Endothelial cell of umbilical vein (primary cell): ENCODE data around the gene NMT2. TPM values are rescaled to one million over a fixed set of nuclear protein-coding genes. Genes with fewer than 3 reads are reported as not detected.

Experiments used
- BruUV-seq: library from RNA; stranded (reverse); fragments of 400-500 nt; replicated peaks from 2 replicates; lab custom pipeline; 2021; lab: Mats Ljungman, UMichigan
- CTCF ChIA-PET: fragments of 300-600, 350-600 bp; sonication (Branson Sonifier 250); formaldehyde crosslinking; loops from one replicate; lab custom pipeline; 2021; ENCODE audit warnings: antibody characterized with exemption, inconsistent platforms; lab: Charles Lee
- POLR2A ChIA-PET: fragments of 300-600, 350-600 bp; sonication (Branson Sonifier 250); formaldehyde crosslinking; loops from one replicate; lab custom pipeline; 2021; ENCODE audit warnings: antibody characterized with exemption, inconsistent platforms; lab: Charles Lee
- DNase-seq: peaks from one replicate; pipeline ENCODE4 v3.0.0-alpha.2; 2011; ENCODE audit warnings: low read depth, low spot score
- FAIRE-seq: peaks from 2 replicates; lab custom pipeline; 2011; peaks lifted over from hg19 to GRCh38; lab: Jason Lieb, UNC
- H2AFZ ChIP-seq: 2 replicates; pipeline ENCODE4 v1.6.0; 2012; ENCODE audit warnings: low read depth, low read length, control low read depth, inconsistent platforms
- H3K27ac ChIP-seq: 2 replicates; pipeline ENCODE4 v1.5.1; 2011; ENCODE audit warnings: low read depth, mild to moderate bottlenecking, control low read depth, low read length, moderate library complexity; ENCODE audit not compliant: insufficient read depth
- H3K27me3 ChIP-seq, 2 experiments: 2 replicates each; pipeline versions ENCODE4 v1.6.0 to v1.6.1; 2011; ENCODE audit warnings: low read length in 2 of 2, mixed read lengths in 1 of 2; ENCODE audit not compliant: control insufficient read depth in 2 of 2, insufficient read depth in 2 of 2
- H3K36me3 ChIP-seq, 2 experiments: 2 replicates in 1 of 2; 3 replicates in 1 of 2; pipeline ENCODE4 v1.5.1; 2011; ENCODE audit warnings: low read length in 2 of 2, mild to moderate bottlenecking in 1 of 2, moderate library complexity in 1 of 2; ENCODE audit not compliant: control insufficient read depth in 2 of 2, insufficient read depth in 2 of 2; ENCODE audit errors: extremely low read depth in 1 of 2
- H3K4me1 ChIP-seq: 3 replicates; pipeline ENCODE4 v1.5.1; 2011; ENCODE audit warnings: mild to moderate bottlenecking, low read length; ENCODE audit not compliant: control insufficient read depth, insufficient read depth; ENCODE audit errors: extremely low read depth
- H3K4me2 ChIP-seq: 2 replicates; pipeline ENCODE4 v1.6.1; 2011; ENCODE audit warnings: low read length, control low read depth, mixed read lengths; ENCODE audit not compliant: insufficient read depth
- H3K4me3 ChIP-seq, 3 experiments: fragments of 200-600 bp in 1 of 3; sonication (generic), shearing (Covaris generic) in 1 of 3; replicated peaks in 1 of 3; 2 replicates each; pipeline ENCODE4 v1.5.1; 2011 to 2016; ENCODE audit warnings: control low read depth in 3 of 3, low read length in 3 of 3, mild to moderate bottlenecking in 2 of 3, inconsistent platforms in 1 of 3, low read depth in 1 of 3, moderate library complexity in 1 of 3; ENCODE audit not compliant: insufficient read depth in 1 of 3
- H3K79me2 ChIP-seq: 2 replicates; pipeline ENCODE4 v1.6.0; 2012; ENCODE audit warnings: low read length, inconsistent platforms; ENCODE audit not compliant: control insufficient read depth, insufficient read depth
- H3K9ac ChIP-seq: replicated peaks from 2 replicates; pipeline ENCODE3; 2011; ENCODE audit warnings: low read length, control low read depth; ENCODE audit not compliant: insufficient read depth; ENCODE audit errors: extremely low read depth
- H3K9me1 ChIP-seq: replicated peaks from 3 replicates; pipeline ENCODE4 v1.6.0; 2011; ENCODE audit warnings: mild to moderate bottlenecking, low read length; ENCODE audit not compliant: control insufficient read depth, insufficient read depth; ENCODE audit errors: extremely low read depth
- H3K9me3 ChIP-seq: replicated peaks from 2 replicates; pipeline ENCODE4 v1.5.1; 2012; ENCODE audit warnings: low read length, inconsistent platforms; ENCODE audit not compliant: control insufficient read depth, insufficient read depth
- H4K20me1 ChIP-seq: replicated peaks from 2 replicates; pipeline ENCODE3; 2011; ENCODE audit warnings: mild to moderate bottlenecking, low read length; ENCODE audit not compliant: control insufficient read depth, insufficient read depth; ENCODE audit errors: extremely low read depth
- CTCF ChIP-seq, 2 donors: IDR thresholded peaks; 1 replicate in 1 of 2; 2 replicates in 1 of 2; pipeline ENCODE4 v1.5.1; 2011; ENCODE audit warnings: low read length in 2 of 2, mild to moderate bottlenecking in 2 of 2, moderate library complexity in 2 of 2, control low read depth in 1 of 2, inconsistent platforms in 1 of 2, low read depth in 1 of 2; ENCODE audit not compliant: insufficient read depth in 1 of 2; ENCODE audit errors: extremely low read depth in 1 of 2
- EZH2 ChIP-seq: IDR thresholded peaks from 2 replicates; pipeline ENCODE4 v1.6.1; 2012; ENCODE audit warnings: borderline replicate concordance, low read depth, mild to moderate bottlenecking, moderate library complexity, low read length, inconsistent platforms; ENCODE audit not compliant: severe bottlenecking
- FOS ChIP-seq: IDR thresholded peaks from 2 replicates; pipeline ENCODE4 v1.6.1; 2011; ENCODE audit warnings: mild to moderate bottlenecking, low read length, moderate library complexity, borderline replicate concordance; ENCODE audit not compliant: insufficient read depth
- GATA2 ChIP-seq: IDR thresholded peaks from 2 replicates; pipeline ENCODE4 v1.7.0; 2011; ENCODE audit warnings: low read depth, mild to moderate bottlenecking, moderate library complexity, mixed read lengths, low read length; ENCODE audit not compliant: insufficient read length, insufficient read depth
- JUN ChIP-seq: IDR thresholded peaks from 2 replicates; pipeline ENCODE4 v1.6.1; 2011; ENCODE audit warnings: borderline replicate concordance, low read depth; ENCODE audit not compliant: insufficient read length, insufficient read depth
- MAX ChIP-seq: IDR thresholded peaks from 2 replicates; pipeline ENCODE4 v1.6.1; 2011; ENCODE audit not compliant: insufficient read depth, insufficient read length
- MYC ChIP-seq: IDR thresholded peaks from one replicate; pipeline ENCODE4 v1.6.1; 2011; ENCODE audit warnings: mild to moderate bottlenecking, low read depth, low read length
- POLR2A ChIP-seq: IDR thresholded peaks from 2 replicates; pipeline ENCODE4 v1.6.1; 2012; ENCODE audit warnings: low read depth, mild to moderate bottlenecking, control low read depth, low read length
- POLR2AphosphoS5 ChIP-seq: IDR thresholded peaks from 2 replicates; pipeline ENCODE4 v1.6.1; 2012; ENCODE audit warnings: low read depth, mild to moderate bottlenecking, control low read depth, low read length, moderate library complexity; ENCODE audit not compliant: insufficient read depth
- dilution Hi-C: fragments of 300-500 bp; cut with MboI; formaldehyde crosslinking; loops from one replicate; pipeline ENCODE4 v1.15.0; 2019; ENCODE audit warnings: low sequenced_read_pairs; ENCODE audit not compliant: extremely low pct_ligation_motif_present
- intact Hi-C: fragments of 100-400 bp; cut with micrococcal nuclease; formaldehyde crosslinking; loops from one replicate; pipeline ENCODE4 v1.10.0; 2022
- polyA plus RNA-seq, 4 experiments: library from polyadenylated mRNA; depleted of rRNA in 3 of 4; stranded (reverse) in 3 of 4; unstranded in 1 of 4; fragments of >200 nt; gene quantifications; 2 replicates each; pipeline versions ENCODE4 v1.2.1 to v1.2.3, GENCODE V29; 2011 to 2012; ENCODE audit warnings: missing spikeins in 1 of 4
- total RNA-seq: library from RNA; stranded (reverse); gene quantifications from 2 replicates; pipeline ENCODE4 v1.2.3, GENCODE V29; 2021

Gene NMT2
- total and polyA plus RNA-seq, 2 donors (not counting 3 experiments of a cell fraction or from before 2014, with no cell fraction given), result 39.0 to 109 TPM

GRCh38 chr10:15175587-15175986 lies 7.1 kb upstream of the NMT2 start:
- Histone ChIP-seq H3K4me1 (peaks cover 6% of the 10 kb centered on the region), H3K36me3 (no peaks in the 10 kb centered on the region), H3K9ac (no peak overlapping the region), H3K9me3 (no peaks in the 10 kb centered on the region), H3K4me2 (no peak overlapping the region), H3K9me1 (no peaks in the 10 kb centered on the region), H4K20me1 (no peaks in the 10 kb centered on the region), H3K27me3 (no peaks in the 10 kb centered on the region), H3K79me2 (no peaks in the 10 kb centered on the region), H3K4me3 (no peak overlapping the region), H2AFZ (no peak overlapping the region), H3K27ac (no peak overlapping the region)
- TF ChIP-seq JUN (no peak), FOS (no peak), MAX (no peak), GATA2 (no peak), MYC (no peak), CTCF (IDR thresholded peaks at IDR 0.05; ENCODE audit: extremely low read depth in 1 of 2, insufficient read depth in 1 of 2, low read depth in 1 of 2, low read length in 2 of 2) (no peak), POLR2A (no peak), POLR2AphosphoS5 (no peak), EZH2 (no peak)
- intact Hi-C loops (no loop called here), dilution Hi-C loops (no loop called here)
- POLR2A ChIA-PET, result no interaction called here
- no peak for DNase-seq
- no peak for FAIRE-seq
- CTCF ChIA-PET, result no interaction called here
- BruUV-seq, result no TSS peak
